Peyer's patch (tissue), 4 donors: ENCODE measurements around the gene RNF157.

ENCODE experiments used
- POLR2A ChIP-seq, 2 donors: fragments of 450-650 bp; IDR thresholded peaks; one replicate each; pipeline ENCODE4 v1.5.1; 2017; ENCODE audit warnings: antibody characterized with exemption in 2 of 2, mild to moderate bottlenecking in 2 of 2, moderate library complexity in 2 of 2
- TF ChIP-seq, protein P1 (sequence below), 6 experiments: fragments of 450-650 bp in 4 of 6; fragments of 200-600 bp in 2 of 6; sonication (generic) in 1 of 6; IDR thresholded peaks; one replicate each; pipeline ENCODE4 v1.5.1; 2017 to 2019; ENCODE audit warnings: antibody characterized with exemption in 6 of 6, mild to moderate bottlenecking in 3 of 6, moderate library complexity in 1 of 6

DNA sequence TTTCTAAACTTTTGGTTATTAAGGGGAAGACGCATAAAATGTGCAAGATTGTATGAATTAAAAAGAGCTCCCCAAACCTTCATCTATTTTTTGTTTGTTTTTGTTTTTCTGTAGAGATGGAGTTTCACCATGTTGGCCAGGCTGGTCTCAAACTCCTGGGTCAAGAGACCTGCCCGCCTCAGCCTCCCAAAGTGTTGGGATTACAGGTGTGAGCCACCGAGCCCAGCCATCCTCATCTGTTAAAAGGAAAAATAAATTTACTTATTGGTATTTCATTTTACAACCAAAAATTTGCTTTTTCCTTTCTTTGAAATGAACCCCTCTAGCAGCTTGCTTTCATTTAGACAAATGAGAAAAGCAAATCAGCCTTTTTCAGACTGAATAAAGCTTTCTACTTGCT is 23.2 kb downstream of the RNF157 start:
- TF ChIP-seq, protein P1, sequence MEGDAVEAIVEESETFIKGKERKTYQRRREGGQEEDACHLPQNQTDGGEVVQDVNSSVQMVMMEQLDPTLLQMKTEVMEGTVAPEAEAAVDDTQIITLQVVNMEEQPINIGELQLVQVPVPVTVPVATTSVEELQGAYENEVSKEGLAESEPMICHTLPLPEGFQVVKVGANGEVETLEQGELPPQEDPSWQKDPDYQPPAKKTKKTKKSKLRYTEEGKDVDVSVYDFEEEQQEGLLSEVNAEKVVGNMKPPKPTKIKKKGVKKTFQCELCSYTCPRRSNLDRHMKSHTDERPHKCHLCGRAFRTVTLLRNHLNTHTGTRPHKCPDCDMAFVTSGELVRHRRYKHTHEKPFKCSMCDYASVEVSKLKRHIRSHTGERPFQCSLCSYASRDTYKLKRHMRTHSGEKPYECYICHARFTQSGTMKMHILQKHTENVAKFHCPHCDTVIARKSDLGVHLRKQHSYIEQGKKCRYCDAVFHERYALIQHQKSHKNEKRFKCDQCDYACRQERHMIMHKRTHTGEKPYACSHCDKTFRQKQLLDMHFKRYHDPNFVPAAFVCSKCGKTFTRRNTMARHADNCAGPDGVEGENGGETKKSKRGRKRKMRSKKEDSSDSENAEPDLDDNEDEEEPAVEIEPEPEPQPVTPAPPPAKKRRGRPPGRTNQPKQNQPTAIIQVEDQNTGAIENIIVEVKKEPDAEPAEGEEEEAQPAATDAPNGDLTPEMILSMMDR (IDR thresholded peaks at IDR 0.05): no peak
- no peak for TF ChIP-seq POLR2A (IDR thresholded peaks at IDR 0.05)
